ENCODE measurements around the gene PDE11A. TPM values are rescaled to one million over a fixed set of nuclear protein-coding genes. Genes with fewer than 3 reads are reported as not detected.

Gene PDE11A
- total RNA-seq, 2 donors from 2014 or later = 1.5 to 1.9 TPM

DNA sequence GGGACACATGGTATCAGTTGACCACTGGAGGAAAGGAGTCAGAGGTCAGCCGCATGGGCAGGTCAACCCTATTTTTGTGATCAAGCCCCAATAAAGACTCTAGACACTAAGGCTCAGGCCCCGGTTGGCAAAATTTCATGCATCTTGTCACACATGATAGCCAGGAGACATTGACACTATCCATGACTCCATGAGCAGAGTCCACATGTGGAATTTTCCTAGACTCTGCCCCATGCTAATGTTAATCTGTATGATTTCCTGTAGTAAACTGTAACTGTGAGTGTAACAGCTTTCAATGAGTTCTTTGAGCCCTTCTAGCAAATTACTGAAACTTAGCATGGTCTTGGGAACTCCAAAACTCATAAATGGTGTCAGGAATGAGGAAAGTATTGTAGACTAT, 192.3 kb downstream of the PDE11A start:
- H3K4me3 Mint-ChIP-seq = no peak overlapping the region
- H3K27ac Mint-ChIP-seq = no peak overlapping the region
- peaks cover 4% of the 10 kb centered on the region for H3K9me3 Mint-ChIP-seq
- no peaks in the 10 kb centered on the region for H3K36me3 Mint-ChIP-seq (ENCODE audit: low read depth)
- H3K4me1 Mint-ChIP-seq = peaks cover 6% of the 10 kb centered on the region
- H3K9me3 ChIP-seq (ENCODE audit: control insufficient read depth, low read length) = peaks cover 14% of the 10 kb centered on the region
- no peak overlapping the region for H3K9ac ChIP-seq (ENCODE audit: extremely low read depth, low read length, poor library complexity, severe bottlenecking)
- H3K27me3 ChIP-seq (ENCODE audit: control insufficient read depth, insufficient read depth, low read length, poor library complexity, severe bottlenecking) = no peaks in the 10 kb centered on the region
- no peaks in the 10 kb centered on the region for H3K36me3 ChIP-seq (ENCODE audit: control insufficient read depth, insufficient read depth, low read length)
- 91 to 100% methylated on average over 2 of the region's 2 CpGs for WGBS, 2 experiments (ENCODE audit: insufficient coverage in 1 of 2, insufficient read length in 1 of 2)
- no peak for DNase-seq
- no peak overlapping the region for H3K27ac ChIP-seq (ENCODE audit: low read depth, low read length)
- H3K4me3 ChIP-seq (ENCODE audit: low read length) = peak overlapping the region; percentile 2
- TF ChIP-seq, protein P1, sequence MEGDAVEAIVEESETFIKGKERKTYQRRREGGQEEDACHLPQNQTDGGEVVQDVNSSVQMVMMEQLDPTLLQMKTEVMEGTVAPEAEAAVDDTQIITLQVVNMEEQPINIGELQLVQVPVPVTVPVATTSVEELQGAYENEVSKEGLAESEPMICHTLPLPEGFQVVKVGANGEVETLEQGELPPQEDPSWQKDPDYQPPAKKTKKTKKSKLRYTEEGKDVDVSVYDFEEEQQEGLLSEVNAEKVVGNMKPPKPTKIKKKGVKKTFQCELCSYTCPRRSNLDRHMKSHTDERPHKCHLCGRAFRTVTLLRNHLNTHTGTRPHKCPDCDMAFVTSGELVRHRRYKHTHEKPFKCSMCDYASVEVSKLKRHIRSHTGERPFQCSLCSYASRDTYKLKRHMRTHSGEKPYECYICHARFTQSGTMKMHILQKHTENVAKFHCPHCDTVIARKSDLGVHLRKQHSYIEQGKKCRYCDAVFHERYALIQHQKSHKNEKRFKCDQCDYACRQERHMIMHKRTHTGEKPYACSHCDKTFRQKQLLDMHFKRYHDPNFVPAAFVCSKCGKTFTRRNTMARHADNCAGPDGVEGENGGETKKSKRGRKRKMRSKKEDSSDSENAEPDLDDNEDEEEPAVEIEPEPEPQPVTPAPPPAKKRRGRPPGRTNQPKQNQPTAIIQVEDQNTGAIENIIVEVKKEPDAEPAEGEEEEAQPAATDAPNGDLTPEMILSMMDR (conservative IDR thresholded peaks at IDR 0.05) = no peak
- H3K4me1 ChIP-seq (ENCODE audit: control insufficient read depth, insufficient read depth, low read length) = no peaks in the 10 kb centered on the region
- H3K27me3 Mint-ChIP-seq (ENCODE audit: insufficient read depth) = peaks cover 10% of the 10 kb centered on the region

DNA sequence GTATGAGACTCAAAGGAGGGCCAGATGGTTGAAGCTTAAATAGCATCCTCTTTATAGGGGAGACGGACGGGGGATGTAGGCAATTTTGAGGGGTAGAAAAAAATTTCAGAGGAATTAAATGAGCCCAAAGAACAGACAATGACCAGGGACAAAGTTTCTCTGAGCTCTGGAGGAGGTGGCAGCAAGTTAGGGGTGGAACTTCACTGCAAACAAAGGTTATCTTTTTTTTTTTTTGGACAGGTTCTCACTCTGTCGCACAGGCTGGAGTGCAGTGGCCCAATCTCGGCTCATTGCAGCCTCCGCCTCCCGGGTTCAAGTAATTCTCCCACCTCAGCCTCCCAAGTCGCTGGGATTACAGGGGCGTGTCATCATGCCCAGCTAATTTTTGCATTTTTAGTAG, 195.6 kb downstream of the PDE11A start:
- peaks cover 14% of the 10 kb centered on the region for H3K9me3 ChIP-seq (ENCODE audit: control insufficient read depth, low read length)
- H3K36me3 ChIP-seq (ENCODE audit: control insufficient read depth, insufficient read depth, low read length) = no peaks in the 10 kb centered on the region
- DNase-seq = no peak
- no peak overlapping the region for H3K4me3 ChIP-seq (ENCODE audit: low read length)
- H3K27me3 ChIP-seq (ENCODE audit: control insufficient read depth, insufficient read depth, low read length, poor library complexity, severe bottlenecking) = no peaks in the 10 kb centered on the region
- H3K4me1 ChIP-seq (ENCODE audit: control insufficient read depth, insufficient read depth, low read length) = no peaks in the 10 kb centered on the region
- TF ChIP-seq, protein P1 (conservative IDR thresholded peaks at IDR 0.05) = no peak
- H3K27ac ChIP-seq (ENCODE audit: low read depth, low read length) = no peak overlapping the region
- H3K4me3 Mint-ChIP-seq = no peak overlapping the region
- no peak overlapping the region for H3K27ac Mint-ChIP-seq
- H3K9ac ChIP-seq (ENCODE audit: extremely low read depth, low read length, poor library complexity, severe bottlenecking) = no peak overlapping the region
- H3K9me3 Mint-ChIP-seq = peaks cover 4% of the 10 kb centered on the region
- 92 to 95% methylated on average over 2 to 8 of the region's 8 CpGs for WGBS, 2 experiments (ENCODE audit: insufficient coverage in 1 of 2, insufficient read length in 1 of 2)
- H3K4me1 Mint-ChIP-seq = peaks cover 6% of the 10 kb centered on the region
- peaks cover 3% of the 10 kb centered on the region for H3K27me3 Mint-ChIP-seq (ENCODE audit: insufficient read depth)
- no peaks in the 10 kb centered on the region for H3K36me3 Mint-ChIP-seq (ENCODE audit: low read depth)

DNA sequence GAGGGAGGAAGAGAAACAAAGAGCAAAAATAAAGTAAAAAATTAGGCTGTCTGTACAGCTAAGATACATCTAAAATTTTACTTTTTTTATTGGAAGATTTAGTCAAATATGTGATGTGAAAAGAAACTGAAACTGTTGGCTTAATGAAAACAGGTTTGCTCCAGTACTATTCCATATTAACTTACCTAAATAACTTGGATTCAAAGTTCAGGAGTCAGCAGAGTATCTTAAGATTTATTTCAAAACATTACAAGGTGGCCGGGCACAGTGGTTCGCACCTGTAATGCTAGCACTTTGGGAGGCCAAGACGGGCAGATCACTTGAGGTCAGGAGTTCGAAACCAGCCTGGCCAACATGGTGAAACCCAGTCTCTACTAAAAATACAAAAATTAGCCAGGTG, 197.9 kb downstream of the PDE11A start:
- Histone ChIP-seq H3K27me3 (ENCODE audit: control insufficient read depth, insufficient read depth, low read length, poor library complexity, severe bottlenecking) (no peaks in the 10 kb centered on the region), H3K27ac (ENCODE audit: low read depth, low read length) (no peak overlapping the region), H3K9me3 (ENCODE audit: control insufficient read depth, low read length) (no peaks in the 10 kb centered on the region), H3K9ac (ENCODE audit: extremely low read depth, low read length, poor library complexity, severe bottlenecking) (no peak overlapping the region), H3K36me3 (ENCODE audit: control insufficient read depth, insufficient read depth, low read length) (no peaks in the 10 kb centered on the region), H3K4me3 (ENCODE audit: low read length) (no peak overlapping the region), H3K4me1 (ENCODE audit: control insufficient read depth, insufficient read depth, low read length) (no peaks in the 10 kb centered on the region)
- Mint-ChIP-seq H3K27me3 (ENCODE audit: insufficient read depth) (peaks cover 4% of the 10 kb centered on the region), H3K36me3 (ENCODE audit: low read depth) (no peaks in the 10 kb centered on the region), H3K4me1 (peaks cover 6% of the 10 kb centered on the region), H3K4me3 (no peak overlapping the region), H3K9me3 (no peaks in the 10 kb centered on the region), H3K27ac (no peak overlapping the region)
- DNase-seq = no peak
- TF ChIP-seq, protein P1 (conservative IDR thresholded peaks at IDR 0.05) = no peak
- 95 to 97% methylated on average over 4 of the region's 4 CpGs for WGBS, 2 experiments (ENCODE audit: insufficient coverage in 1 of 2, insufficient read length in 1 of 2)
